ENCODE data around the gene CNP.

GRCh38 chr17:42017866-42018200 is 51.2 kb downstream of the CNP start:
- TF ChIP-seq CTCF (IDR thresholded peaks at IDR 0.05) = no peak
- no peak for TF ChIP-seq REST (IDR thresholded peaks at IDR 0.05; ENCODE audit: insufficient read depth in 1 of 2, low read depth in 2 of 2, low read length in 1 of 2)
- no peak for TF ChIP-seq POLR2AphosphoS5 (IDR thresholded peaks at IDR 0.05; ENCODE audit: low read depth, low read length)
- TF ChIP-seq SIN3A (IDR thresholded peaks at IDR 0.05; ENCODE audit: borderline replicate concordance, insufficient read depth, low read depth, low read length) = no peak

Measured in Panc1 (cell line).